Stomach (tissue), 4 donors: ENCODE results near the gene ASMT.

Source experiments
- POLR2A ChIP-seq, 4 donors: fragments of 450-650 bp; IDR thresholded peaks; one replicate each; pipeline ENCODE4 v1.6.1; 2016; ENCODE audit warnings: antibody characterized with exemption in 4 of 4, control low read depth in 2 of 4, mild to moderate bottlenecking in 1 of 4, moderate library complexity in 1 of 4
- POLR2AphosphoS5 ChIP-seq, 3 donors: sonication (generic); formaldehyde crosslinking; IDR thresholded peaks; one replicate each; pipeline ENCODE4 v1.6.1; 2016; ENCODE audit warnings: antibody characterized with exemption in 3 of 3
- TF ChIP-seq, protein P1 (sequence below), 7 experiments: fragments of 450-650 bp in 4 of 7; fragments of 200-600 bp in 3 of 7; sonication (generic) in 3 of 7; IDR thresholded peaks; one replicate each; pipeline ENCODE4 v1.5.1; 2016 to 2019; ENCODE audit warnings: antibody characterized with exemption in 7 of 7, control low read depth in 2 of 7, mild to moderate bottlenecking in 1 of 7

GRCh38 chrX:1661922-1662221 lies 47.0 kb downstream of the ASMT start:
- no peak for TF ChIP-seq POLR2A (IDR thresholded peaks at IDR 0.05)
- TF ChIP-seq, protein P1, sequence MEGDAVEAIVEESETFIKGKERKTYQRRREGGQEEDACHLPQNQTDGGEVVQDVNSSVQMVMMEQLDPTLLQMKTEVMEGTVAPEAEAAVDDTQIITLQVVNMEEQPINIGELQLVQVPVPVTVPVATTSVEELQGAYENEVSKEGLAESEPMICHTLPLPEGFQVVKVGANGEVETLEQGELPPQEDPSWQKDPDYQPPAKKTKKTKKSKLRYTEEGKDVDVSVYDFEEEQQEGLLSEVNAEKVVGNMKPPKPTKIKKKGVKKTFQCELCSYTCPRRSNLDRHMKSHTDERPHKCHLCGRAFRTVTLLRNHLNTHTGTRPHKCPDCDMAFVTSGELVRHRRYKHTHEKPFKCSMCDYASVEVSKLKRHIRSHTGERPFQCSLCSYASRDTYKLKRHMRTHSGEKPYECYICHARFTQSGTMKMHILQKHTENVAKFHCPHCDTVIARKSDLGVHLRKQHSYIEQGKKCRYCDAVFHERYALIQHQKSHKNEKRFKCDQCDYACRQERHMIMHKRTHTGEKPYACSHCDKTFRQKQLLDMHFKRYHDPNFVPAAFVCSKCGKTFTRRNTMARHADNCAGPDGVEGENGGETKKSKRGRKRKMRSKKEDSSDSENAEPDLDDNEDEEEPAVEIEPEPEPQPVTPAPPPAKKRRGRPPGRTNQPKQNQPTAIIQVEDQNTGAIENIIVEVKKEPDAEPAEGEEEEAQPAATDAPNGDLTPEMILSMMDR (IDR thresholded peaks at IDR 0.05), result no peak
- no peak for TF ChIP-seq POLR2AphosphoS5 (IDR thresholded peaks at IDR 0.05)
